Fibroblast of skin of left quadriceps (primary cell): ENCODE data around the gene PROSER3.

Source experiments
- DNase-seq, 2 experiments: peaks; one replicate each; pipeline ENCODE4 v3.0.0-alpha.2; 2013; ENCODE audit warnings: low read depth in 2 of 2

The PROSER3 gene

DNA sequence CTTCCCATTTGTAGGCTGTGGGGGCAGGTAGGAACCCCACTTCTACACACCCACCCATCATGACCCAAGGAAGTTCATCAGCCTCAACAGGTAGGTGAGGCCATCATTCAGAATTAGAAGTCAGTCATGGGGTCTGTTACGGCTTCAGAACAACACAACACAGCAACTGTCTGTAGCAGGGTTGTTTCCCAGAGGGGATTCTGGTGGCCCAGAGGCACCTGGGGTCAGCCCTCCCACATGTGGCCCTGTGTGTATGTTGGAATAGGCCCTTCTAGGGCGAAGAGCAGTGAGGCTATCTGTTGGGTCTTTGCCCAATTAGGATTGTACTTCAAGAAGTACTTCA lies 19.1 kb upstream of the PROSER3 start:
- no peak for DNase-seq

DNA sequence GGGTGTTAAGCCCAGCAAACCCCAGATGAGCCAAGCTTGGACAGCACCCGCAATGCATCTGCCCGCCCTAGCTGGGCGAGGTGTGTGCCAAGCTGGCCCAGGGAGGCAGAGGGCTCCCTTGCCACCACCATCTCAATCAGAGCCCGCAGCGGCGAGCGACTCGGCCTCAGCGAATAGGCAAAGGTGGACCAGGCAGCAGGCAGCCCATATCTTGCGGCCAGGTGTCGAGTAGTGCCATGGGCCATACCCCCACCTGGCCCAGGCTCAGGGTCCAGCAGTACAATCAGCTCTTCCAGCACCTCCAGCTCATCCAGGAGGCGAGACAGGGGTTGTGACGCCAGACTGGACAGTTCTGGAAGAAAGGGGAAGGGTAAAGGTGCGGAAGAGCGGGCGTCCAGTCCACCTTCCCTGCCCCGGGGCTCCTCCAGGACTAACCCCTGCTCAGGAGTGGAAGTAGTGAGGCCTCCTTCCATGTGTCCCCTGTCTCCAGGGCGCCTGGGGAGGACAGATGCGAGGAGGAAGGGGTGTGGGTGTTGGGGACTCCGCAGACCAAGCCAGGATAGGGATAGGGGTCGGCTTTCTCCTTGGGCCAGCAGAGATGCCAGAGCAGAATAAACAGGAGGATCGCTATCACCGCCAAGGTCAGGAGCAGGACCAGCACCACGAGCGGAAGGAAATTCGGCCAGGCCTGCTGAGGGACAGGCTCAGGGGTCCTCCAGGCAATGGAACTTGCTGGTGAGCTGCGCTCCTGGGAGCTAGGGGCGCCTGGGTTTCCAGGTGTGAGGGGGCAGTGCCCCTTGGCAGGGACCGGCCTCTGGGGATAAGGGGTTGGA lies 18.5 kb upstream of the PROSER3 start:
- DNase-seq, result no peak

DNA sequence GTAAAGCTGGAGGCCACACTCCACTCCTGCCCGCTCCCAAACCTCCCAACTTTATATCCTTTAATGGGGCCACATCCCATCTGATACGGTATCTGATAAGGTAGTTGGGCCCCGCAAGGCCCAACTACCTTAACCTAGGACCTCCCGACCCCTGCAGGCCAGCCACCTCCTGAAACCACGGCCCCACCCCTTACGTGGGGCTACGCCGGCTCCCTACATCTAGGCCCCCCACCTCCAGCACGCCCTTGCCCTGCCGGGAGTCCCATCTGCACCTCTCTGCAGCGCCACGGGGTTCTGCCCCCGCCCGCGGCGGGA lies 17.9 kb upstream of the PROSER3 start:
- DNase-seq, result no peak

DNA sequence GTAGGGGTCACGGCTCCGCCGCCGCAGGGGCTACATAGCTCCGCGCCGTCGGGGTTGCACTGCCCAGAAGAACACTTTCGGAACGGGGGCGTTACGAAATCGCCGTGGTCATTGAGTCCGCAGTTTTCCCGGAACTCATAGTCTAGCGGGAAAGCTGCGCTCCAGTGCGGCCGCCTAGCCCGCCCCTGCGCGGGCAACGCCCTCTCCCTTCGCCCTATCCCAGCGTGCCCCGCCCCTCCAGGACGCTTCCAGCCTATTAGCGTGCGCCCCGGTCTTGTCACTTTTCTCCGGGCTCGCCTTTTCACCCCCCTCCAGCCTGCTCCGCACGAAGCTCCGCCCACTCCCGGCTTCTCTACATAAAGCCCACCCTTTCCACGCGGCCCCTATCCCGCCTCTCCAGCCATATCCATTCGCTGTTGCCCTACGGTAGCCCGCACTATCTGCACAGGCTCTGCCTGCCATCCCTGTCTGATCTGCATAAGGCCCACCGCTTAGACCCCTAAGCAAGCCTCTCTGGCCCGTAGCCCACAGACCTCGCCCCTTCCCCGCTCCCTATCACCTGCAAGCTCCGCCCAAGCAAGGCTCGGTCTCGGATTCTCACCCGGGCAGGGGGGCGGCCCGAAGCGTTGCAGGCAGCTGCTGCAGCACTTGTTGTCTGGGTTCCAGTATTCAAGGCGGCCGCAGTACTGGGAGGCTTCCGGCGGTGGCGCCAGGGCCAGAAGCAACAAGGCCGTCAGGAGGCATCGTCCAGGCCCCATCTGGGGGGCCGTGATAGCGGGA lies 17.4 kb upstream of the PROSER3 start:
- DNase-seq, result peak; percentile 90 to 92

DNA sequence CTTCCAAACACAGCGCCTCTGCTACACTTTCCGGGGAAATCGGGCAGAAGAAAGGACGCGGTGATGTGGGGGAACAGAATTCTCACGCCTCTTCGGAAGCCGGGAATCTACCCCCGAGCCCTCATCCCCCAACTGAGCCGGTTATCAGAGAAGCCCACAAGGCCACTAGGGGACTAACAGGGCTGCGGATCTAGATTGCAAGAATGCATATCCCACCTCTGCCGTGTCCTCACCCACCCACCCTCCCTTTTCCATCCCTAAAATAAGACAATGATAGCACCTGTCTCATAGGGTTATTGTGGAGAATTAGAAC lies 16.8 kb upstream of the PROSER3 start:
- DNase-seq, result no peak

DNA sequence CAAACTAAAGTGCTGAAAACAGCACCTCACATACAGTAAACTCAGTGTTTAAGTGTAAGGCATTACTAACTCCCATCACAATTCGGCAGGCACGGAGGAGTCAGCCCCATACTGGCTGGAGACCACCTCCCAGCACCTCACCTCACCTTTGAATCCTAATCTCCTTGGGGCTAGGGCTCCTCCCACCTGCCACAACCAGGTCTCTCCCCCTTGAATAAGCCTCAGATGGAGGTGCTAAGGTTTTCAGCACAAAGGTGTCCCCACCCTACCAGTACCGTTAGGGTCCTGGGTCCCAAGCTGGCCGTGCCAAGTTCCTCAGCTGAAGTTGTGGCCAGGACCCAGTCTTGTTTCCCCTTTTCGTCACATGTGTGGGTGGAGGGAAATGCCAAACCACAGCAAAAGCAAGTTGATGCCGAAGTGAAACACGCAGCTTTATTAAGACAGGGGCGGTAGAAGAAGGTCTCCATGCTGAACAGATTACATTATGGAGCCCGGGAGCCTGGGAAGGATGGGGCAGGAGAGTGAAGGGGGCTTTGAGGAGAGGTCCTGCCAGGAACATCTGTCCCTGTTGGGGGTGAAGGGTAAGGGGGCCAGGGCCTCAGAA lies 15.8 kb upstream of the PROSER3 start, which contains the start of gene IGFLR1:
Gene IGFLR1, minus strand, starts transcription at position 332 of the 604 bp plus-strand sequence. CDS start 1,272 bp downstream, outside the sequence.
- no peak for DNase-seq

DNA sequence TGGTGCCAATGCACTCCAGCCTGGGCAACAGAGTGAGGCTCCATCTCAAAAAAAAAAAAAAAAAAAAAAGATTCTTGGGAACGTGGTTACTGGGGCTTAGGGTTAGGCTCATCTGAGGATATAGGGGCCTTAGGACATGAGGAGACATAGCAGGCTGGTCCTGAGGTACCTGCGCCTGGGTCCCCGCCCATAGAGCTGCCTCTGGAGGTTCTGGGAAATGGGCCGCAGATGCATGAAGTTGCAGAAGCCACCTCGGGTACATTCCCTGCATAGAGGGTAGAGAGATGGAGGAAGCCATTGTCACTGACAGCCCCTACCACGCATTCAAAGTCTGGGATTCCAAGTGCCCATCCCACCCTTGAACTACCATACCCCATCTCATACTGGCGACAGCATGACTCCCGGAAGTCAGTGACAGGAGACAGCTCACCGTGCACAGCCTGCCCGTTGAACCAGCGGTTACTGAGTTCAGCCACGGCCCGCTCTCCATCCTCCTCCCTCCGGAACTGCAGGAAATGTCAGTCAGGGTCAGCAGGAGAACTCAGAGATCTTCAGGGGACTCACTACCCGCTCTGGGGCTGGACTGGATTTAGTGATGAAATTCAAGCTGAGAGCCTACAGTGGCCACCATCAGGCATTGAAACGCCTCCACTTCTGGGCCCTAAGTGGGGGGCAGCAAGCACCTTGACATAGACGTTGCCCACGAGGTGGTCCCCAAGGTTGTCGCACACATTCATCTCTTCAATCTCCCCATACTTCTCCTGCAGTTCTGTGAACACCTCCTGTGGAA lies 14.1 kb upstream of the PROSER3 start:
- no peak for DNase-seq

DNA sequence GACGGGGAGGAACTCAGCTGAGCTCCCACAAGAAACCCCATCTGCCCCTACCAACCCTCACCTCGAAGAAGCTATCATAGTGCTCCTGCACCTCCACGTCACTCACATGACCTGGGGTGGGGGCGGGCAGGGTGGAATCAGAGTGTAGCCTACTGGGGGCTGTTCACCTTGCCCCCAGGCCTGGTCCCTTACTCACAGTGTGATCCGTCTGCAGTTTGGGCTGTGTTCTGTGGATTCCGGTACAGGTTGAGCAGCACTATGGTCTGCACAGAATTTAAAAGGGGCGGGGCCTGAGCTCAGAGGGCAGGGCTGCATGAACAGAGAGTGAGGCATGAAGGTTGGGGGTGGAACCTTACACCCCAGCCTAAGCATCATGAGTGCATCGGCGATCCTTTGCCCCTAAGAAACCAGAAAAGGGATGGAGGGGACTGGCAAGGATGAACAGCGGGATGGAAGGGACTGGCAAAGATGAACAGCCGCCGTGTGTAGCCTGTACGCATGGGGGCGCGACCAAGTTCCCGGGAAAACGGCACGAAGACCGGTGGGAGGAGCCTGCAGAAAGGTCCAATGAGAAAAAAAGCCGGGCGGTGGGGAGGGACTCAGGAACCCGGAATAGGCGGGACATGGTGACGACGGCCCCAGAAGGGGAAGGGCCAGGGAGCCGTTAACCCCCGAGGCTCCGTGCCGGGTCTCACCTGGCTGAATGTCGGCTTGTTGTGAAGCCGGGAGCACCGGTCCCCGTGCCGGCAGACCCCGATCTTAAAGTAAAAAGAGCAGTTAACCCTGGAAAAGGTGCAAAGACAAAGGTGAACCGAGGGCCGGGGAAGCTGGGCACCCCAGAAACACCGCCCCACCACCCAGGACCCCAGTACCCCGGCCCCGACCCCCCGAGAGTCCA lies 13.3 kb upstream of the PROSER3 start:
- DNase-seq, result peak; percentile 90 to 91

DNA sequence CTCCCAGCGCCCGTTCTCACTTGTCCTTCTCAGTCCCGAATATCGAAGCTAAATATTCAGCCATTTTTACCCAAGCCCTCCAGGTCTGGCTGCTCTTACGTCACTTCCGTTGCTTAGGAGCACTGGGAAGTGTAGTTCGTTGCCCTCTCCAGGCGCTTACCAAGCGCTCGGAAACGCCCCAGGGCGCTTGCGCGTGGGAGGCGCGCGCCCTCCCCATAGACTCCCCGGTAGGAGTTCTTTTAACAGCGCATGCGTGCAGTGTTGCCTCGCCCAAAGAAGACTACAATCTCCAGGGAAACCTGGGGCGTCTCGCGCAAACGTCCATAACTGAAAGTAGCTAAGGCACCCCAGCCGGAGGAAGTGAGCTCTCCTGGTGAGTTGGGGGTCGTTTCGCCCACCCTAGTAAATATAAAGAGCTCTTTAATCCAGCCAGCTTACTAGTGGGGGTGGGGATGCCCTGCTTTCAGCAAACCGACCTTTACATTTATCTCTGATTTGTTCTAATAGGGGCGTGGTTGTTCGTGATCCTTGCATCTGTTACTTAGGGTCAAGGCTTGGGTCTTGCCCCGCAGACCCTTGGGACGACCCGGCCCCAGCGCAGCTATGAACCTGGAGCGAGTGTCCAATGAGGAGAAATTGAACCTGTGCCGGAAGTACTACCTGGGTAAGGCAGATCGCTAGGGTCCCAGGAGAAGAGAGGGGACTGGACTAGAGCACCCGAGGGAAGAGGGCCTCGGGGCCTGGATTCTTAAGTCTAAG lies 12.5 kb upstream of the PROSER3 start, which contains the start of the genes PSENEN and U2AF1L4:
Gene PSENEN, plus strand, starts transcription at position 324 of the 759 bp plus-strand sequence. Its CDS starts 280 bp downstream, at position 604.
Gene U2AF1L4, minus strand, starts transcription at position 91 of the 759 bp plus-strand sequence. Its CDS starts 27 bp downstream, at position 64.
- peak; percentile 98 for DNase-seq

DNA sequence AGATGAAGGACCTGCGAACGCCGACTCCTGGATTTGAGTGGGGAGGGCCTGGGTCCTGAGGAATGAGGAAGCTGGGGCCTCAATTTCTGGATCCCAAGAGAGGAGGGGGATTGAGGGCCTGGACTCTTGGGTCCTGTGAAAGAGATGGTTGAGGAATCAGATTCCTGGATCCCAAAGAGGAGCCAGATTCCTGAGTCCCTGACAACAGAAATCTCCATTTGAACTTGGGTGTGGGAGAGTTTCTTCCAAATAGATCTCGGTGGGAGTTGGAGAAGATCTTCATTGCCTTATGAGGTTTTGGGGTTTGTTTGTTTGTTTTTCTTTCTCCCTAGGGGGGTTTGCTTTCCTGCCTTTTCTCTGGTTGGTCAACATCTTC lies 11.9 kb upstream of the PROSER3 start:
- no peak for DNase-seq

DNA sequence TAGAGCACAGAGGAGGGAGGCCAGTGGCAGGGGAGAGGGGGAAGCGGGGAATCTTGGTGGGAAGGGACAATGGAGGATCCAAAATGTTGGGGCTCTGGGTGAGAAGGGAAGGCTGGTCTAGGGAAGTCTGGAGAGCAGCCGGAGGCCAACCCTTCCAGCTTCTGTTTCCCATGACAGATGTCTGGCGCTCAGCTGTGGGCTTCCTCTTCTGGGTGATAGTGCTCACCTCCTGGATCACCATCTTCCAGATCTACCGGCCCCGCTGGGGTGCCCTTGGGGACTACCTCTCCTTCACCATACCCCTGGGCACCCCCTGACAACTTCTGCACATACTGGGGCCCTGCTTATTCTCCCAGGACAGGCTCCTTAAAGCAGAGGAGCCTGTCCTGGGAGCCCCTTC lies 11.4 kb upstream of the PROSER3 start:
- no peak for DNase-seq

DNA sequence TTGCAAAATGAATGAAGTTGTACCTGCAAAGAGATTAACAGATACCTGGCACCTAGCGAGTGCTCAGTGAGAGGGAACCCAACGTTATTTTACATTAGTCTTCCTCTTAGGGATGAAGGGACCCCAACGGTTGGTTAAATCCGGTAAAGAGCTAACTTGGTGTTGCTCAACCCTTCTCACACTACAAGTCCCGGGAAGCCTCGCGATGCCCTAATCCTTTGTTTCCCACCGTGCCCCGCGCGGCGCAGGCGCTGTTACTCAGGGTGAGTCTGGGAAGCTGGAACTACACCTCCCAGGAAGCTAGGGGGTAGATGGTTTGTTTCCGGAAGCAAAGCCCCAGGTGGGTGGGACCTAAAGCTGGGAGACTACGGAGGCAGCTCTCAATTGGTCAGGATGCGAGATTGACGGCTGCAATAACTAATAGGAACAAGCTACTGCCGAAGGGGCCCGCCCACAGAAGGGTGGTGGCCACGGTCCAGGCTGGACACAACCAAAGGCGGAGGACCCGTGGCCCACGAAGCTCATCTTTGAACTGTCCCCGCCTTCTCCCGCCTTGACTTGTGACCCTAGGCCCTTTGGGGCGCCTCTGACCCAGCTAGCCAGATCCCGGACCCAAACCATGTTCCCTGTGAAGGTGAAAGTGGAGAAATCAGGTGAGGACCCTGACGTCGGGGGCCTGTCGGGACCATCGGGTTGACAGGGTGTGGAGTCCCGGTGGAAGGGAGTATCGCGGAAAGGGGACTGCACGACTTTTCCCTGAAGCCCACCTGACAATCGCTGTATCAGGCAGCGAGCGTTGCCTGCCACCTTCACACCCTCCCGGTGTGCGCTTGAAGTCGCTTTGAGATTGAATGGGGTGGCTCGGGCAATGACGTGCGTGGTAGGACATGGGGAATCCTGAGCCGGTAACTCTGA lies 9.6 kb upstream of the PROSER3 start, which contains the start of gene LIN37:
Gene LIN37, plus strand, starts transcription at position 471 of the 915 bp plus-strand sequence. Its CDS starts 149 bp downstream, at position 620.
- DNase-seq, result peak; percentile 98 to 99

DNA sequence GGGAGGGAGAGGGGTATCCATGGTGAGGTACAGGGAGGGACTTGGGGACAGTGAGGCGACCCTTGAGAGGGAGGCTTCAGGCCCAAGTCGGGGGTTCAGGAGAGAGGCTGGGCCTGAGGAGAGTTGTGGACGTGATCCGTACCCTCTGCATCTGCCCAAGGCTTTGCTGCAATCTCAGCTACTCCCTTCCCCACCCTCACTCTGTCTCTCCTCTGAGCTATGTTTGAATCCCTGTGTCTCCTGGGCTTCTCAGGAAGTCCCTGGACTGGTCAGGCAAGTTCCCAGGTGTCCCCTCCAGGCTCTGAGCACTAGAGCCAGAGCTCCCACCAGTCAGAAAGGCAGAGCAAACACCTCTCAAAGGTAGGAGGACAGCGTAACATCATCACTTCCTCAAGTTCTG lies 7.8 kb upstream of the PROSER3 start:
- no peak for DNase-seq

DNA sequence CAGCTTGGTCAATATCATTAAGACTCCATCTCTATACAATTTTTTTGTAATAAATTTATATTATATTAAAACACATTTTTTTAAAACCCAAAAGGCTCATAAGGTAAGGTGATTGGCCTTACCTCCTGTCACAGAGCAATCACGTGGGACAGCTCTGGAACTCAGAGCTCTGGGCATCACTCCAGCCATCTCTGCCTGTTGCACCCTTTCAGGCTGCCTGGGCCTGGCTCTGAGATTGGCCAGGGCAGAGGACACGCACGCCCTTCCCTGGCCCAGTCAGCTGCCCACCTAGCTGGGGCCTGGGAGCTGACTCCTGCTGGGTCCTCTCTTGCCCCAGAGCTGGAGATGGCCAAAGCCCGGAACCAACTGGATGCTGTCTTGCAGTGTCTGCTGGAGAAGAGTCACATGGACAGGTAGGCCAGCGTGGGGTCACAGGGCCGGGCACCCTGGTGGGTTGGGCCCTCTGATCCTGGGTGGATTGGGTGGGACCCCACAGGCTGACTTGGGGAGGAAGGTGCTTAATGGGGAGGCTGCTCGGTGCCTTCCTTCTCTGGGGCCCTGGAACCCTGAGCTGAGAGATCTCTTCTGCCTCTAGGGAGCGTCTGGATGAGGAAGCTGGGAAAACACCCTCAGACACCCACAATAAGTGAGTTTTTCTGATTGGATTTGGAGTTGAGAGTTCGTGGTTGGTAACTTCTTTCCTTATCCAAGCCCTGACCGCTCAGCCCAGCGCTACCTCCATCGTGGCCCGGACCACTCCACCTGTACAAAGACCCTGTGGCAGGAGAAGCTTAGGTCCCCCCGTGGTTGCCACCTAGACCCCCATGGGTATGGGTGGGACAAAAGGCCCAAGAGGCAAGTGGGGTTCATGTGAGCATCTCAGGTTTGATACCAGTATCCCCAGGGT lies 5.9 kb upstream of the PROSER3 start:
- DNase-seq, result no peak

DNA sequence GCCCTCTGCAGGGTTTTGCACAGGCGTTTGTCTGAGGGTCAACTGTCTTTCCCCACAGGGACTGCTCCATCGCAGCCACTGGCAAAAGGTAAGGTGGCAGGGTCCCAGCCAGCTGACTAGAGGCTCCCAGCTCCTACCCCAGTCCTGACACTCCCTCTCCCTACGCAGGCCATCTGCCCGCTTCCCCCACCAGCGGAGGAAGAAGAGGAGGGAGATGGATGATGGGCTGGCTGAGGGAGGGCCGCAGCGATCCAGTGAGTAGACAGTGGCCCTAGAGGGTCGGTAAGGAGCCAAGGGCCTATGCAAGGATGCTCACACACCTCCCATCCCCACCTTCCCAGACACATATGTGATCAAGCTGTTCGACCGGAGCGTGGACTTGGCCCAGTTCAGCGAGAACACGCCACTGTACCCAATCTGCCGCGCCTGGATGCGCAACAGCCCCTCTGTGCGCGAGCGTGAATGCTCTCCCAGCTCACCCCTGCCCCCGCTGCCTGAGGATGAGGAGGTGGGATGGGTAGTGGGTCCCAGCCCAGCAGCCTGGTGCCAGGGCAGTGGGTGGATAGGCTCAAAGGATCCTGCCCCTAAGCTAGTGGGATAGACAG lies 5.1 kb upstream of the PROSER3 start:
- no peak for DNase-seq

DNA sequence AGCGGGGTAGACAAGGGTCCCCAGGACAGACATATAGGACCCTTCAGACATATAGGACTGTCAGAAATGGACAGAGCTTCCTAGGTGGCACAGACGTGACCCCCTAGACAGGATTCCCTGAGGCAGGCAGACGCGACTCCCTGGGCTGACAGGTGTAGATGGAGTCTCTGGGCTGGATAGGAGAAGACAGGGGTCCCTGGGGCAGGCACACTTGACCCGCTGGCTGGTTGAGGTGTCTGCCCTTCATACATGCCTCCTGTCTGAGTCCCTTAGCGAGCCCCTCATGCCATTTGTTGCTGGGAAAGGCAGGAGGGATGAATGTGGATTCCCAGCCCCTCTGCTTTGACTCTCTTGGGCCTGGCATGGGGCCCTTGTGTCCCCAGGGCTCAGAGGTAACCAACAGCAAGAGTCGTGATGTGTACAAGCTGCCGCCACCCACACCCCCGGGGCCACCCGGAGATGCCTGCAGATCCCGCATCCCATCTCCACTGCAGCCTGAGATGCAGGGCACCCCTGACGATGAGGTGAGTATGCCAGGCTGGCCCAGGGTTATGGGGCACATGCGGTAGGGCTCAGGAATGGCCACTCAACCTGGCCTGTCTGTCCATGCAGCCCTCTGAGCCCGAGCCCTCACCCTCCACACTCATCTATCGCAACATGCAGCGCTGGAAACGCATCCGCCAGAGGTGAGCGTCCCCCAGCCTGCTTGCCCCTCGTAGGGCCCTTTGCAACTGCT lies 4.2 kb upstream of the PROSER3 start:
- DNase-seq, result no peak
